HCT116 (cell line): ENCODE data around the gene ZMYND10. TPM values are rescaled to one million over a fixed set of nuclear protein-coding genes. Genes with fewer than 3 reads are reported as not detected.

Experiments used
- ATAC-seq: fragments of 200-7000 bp; cut with Tn5 transposase; 2 replicates; pipeline ENCODE4 v1.9.1; 2020; ENCODE audit warnings: mild to moderate bottlenecking, moderate library complexity
- BruUV-seq: library from RNA; stranded (reverse); fragments of 400-500 nt; replicated peaks from 2 replicates; lab custom pipeline; 2021; lab: Mats Ljungman, UMichigan
- CTCF ChIA-PET: fragments of 300-600 bp; sonication (Branson Sonifier 250); formaldehyde crosslinking; loops from one replicate; lab custom pipeline; 2021; ENCODE audit warnings: antibody characterized with exemption; lab: Charles Lee
- POLR2A ChIA-PET: fragments of 300-600, 350-600 bp; sonication (Branson Sonifier 250); formaldehyde crosslinking; loops from one replicate; lab custom pipeline; 2021; ENCODE audit warnings: antibody characterized with exemption; lab: Charles Lee
- RAD21 ChIA-PET, 2 experiments: fragments of 300-600 bp; sonication (Branson Sonifier 250); formaldehyde crosslinking; loops; one replicate each; lab custom pipeline; 2023; ENCODE audit warnings: low total read pairs in 2 of 2; ENCODE audit not compliant: uncharacterized antibody in 2 of 2, unreplicated experiment in 2 of 2, low non-redundant PET in 1 of 2; lab: Charles Lee
- DNase-seq: peaks from one replicate; pipeline ENCODE4 v3.0.0-alpha.2; 2010; ENCODE audit warnings: low read depth, low spot score
- H2AFZ ChIP-seq: fragments of 200-600 bp; shearing (Covaris generic), sonication (generic); 2 replicates; pipeline ENCODE4 v1.6.1; 2017; ENCODE audit warnings: low read depth, mixed run types, mixed read lengths, antibody characterized with exemption, low read length; ENCODE audit not compliant: poor library complexity, severe bottlenecking
- H3K27ac ChIP-seq: 2 replicates; pipeline ENCODE4 v1.5.1; 2012; ENCODE audit warnings: low read depth, low read length
- H3K27me3 ChIP-seq: fragments of 200-600 bp; sonication (generic); 2 replicates; pipeline ENCODE4 v1.6.1; 2016; ENCODE audit warnings: mixed run types, low read length, mixed read lengths; ENCODE audit not compliant: insufficient read depth
- H3K36me3 ChIP-seq, 2 experiments: fragments of 200-500 bp in 1 of 2; fragments of 200-600 bp in 1 of 2; sonication (Bioruptor generic) in 1 of 2; sonication (generic) in 1 of 2; 2 replicates each; pipeline versions ENCODE4 v1.5.1 to v1.6.1; 2014 to 2016; ENCODE audit warnings: low read length in 2 of 2, inconsistent platforms in 1 of 2, mixed read lengths in 1 of 2, mixed run types in 1 of 2; ENCODE audit not compliant: insufficient read depth in 2 of 2, control insufficient read depth in 1 of 2
- H3K4me1 ChIP-seq, 2 experiments: fragments of 200-600 bp in 1 of 2; sonication (generic) in 1 of 2; 2 replicates each; pipeline versions ENCODE4 v1.5.1 to v1.6.1; 2012 to 2017; ENCODE audit warnings: low read length in 2 of 2, inconsistent platforms in 1 of 2, mild to moderate bottlenecking in 1 of 2, mixed read lengths in 1 of 2, mixed run types in 1 of 2, moderate library complexity in 1 of 2; ENCODE audit not compliant: insufficient read depth in 2 of 2, control insufficient read depth in 1 of 2
- H3K4me2 ChIP-seq: fragments of 200-600 bp; sonication (generic); 2 replicates; pipeline ENCODE4 v1.6.1; 2017; ENCODE audit warnings: mixed run types, low read length, mixed read lengths
- H3K4me3 ChIP-seq, 2 experiments: fragments of 200-600 bp in 1 of 2; sonication (generic) in 1 of 2; replicated peaks in 1 of 2; 2 replicates each; pipeline ENCODE4 v1.5.1; 2011 to 2016; ENCODE audit warnings: low read length in 2 of 2, control low read depth in 1 of 2, low read depth in 1 of 2, mild to moderate bottlenecking in 1 of 2, mixed read lengths in 1 of 2, mixed run types in 1 of 2
- H3K79me2 ChIP-seq: fragments of 200-600 bp; sonication (generic); 2 replicates; pipeline ENCODE4 v1.6.1; 2017; ENCODE audit warnings: mild to moderate bottlenecking, mixed run types, low read length, moderate library complexity, mixed read lengths; ENCODE audit not compliant: insufficient read depth
- H3K9ac ChIP-seq: fragments of 200-600 bp; sonication (generic); 2 replicates; pipeline ENCODE4 v1.6.1; 2016; ENCODE audit warnings: low read length, mixed read lengths
- H3K9me2 ChIP-seq: fragments of 200-600 bp; sonication (generic), shearing (Covaris generic); 2 replicates; pipeline ENCODE4 v1.6.1; 2017; ENCODE audit warnings: mixed run types, mild to moderate bottlenecking, moderate library complexity; ENCODE audit not compliant: insufficient read depth
- H3K9me3 ChIP-seq, 2 experiments: fragments of 200-500 bp in 1 of 2; fragments of 200-600 bp in 1 of 2; sonication (Bioruptor generic) in 1 of 2; sonication (generic) in 1 of 2; 2 replicates each; pipeline ENCODE4 v1.6.1; 2014 to 2017; ENCODE audit warnings: low read length in 2 of 2, mixed read lengths in 2 of 2, inconsistent platforms in 1 of 2, low read depth in 1 of 2, mild to moderate bottlenecking in 1 of 2, mixed run types in 1 of 2, moderate library complexity in 1 of 2; ENCODE audit not compliant: control insufficient read depth in 1 of 2, insufficient read depth in 1 of 2
- H4K20me1 ChIP-seq: fragments of 200-600 bp; sonication (generic), shearing (Covaris generic); 2 replicates; pipeline ENCODE4 v1.6.1; 2017; ENCODE audit warnings: mixed run types, mild to moderate bottlenecking, moderate library complexity; ENCODE audit not compliant: insufficient read depth
- CBX3 ChIP-seq: IDR thresholded peaks from 2 replicates; pipeline ENCODE4 v1.6.1; 2012; ENCODE audit warnings: low read depth
- CEBPB ChIP-seq: IDR thresholded peaks from 2 replicates; pipeline ENCODE4 v1.6.1; 2012; ENCODE audit warnings: low read depth
- EGR1 ChIP-seq: IDR thresholded peaks from 2 replicates; pipeline ENCODE4 v1.6.1; 2012; ENCODE audit warnings: low read depth
- ELF1 ChIP-seq: IDR thresholded peaks from 2 replicates; pipeline ENCODE4 v1.6.1; 2012; ENCODE audit warnings: low read depth, borderline replicate concordance
- EZH2 ChIP-seq: fragments of 200-600 bp; sonication (generic); IDR thresholded peaks from 2 replicates; pipeline ENCODE4 v1.6.1; 2017; ENCODE audit warnings: antibody characterized with exemption, mixed run types
- EZH2phosphoT487 ChIP-seq: fragments of 200-600 bp; IDR thresholded peaks from 2 replicates; pipeline ENCODE4 v1.6.1; 2018; ENCODE audit warnings: antibody characterized with exemption, borderline replicate concordance
- FOSL1 ChIP-seq: IDR thresholded peaks from 2 replicates; pipeline ENCODE4 v1.6.1; 2012; ENCODE audit warnings: low read depth
- JUND ChIP-seq: IDR thresholded peaks from 2 replicates; pipeline ENCODE4 v1.6.1; 2012
- POLR2A ChIP-seq: IDR thresholded peaks from 2 replicates; pipeline ENCODE4 v1.7.0; 2011; ENCODE audit warnings: borderline replicate concordance; ENCODE audit not compliant: insufficient read depth, insufficient read length; ENCODE audit errors: extremely low read depth
- RAD21 ChIP-seq: IDR thresholded peaks from 2 replicates; pipeline ENCODE4 v1.6.1; 2012; ENCODE audit warnings: low read depth, mild to moderate bottlenecking
- SIN3A ChIP-seq: IDR thresholded peaks from 2 replicates; pipeline ENCODE4 v1.6.1; 2012; ENCODE audit warnings: low read depth
- SP1 ChIP-seq: IDR thresholded peaks from 2 replicates; pipeline ENCODE4 v1.6.1; 2012; ENCODE audit warnings: low read depth
- SRF ChIP-seq: IDR thresholded peaks from 2 replicates; pipeline ENCODE4 v1.6.1; 2012; ENCODE audit warnings: low read depth
- TCF7L2 ChIP-seq: IDR thresholded peaks from 2 replicates; pipeline ENCODE4 v1.7.0; 2011; ENCODE audit warnings: borderline replicate concordance, inconsistent platforms; ENCODE audit not compliant: insufficient read depth, insufficient read length; ENCODE audit errors: extremely low read depth
- ZFX ChIP-seq: fragments of 450-650 bp; IDR thresholded peaks from 2 replicates; pipeline ENCODE4 v1.6.1; 2017
- ZNF274 ChIP-seq: fragments of 200-500 bp; sonication (Bioruptor generic); IDR thresholded peaks from 2 replicates; pipeline ENCODE4 v1.6.1; 2014; ENCODE audit warnings: mild to moderate bottlenecking, low read depth, low read length, inconsistent platforms
- intact Hi-C: fragments of 100-400 bp; cut with micrococcal nuclease; formaldehyde crosslinking; loops from 2 replicates; pipeline ENCODE4 v1.10.0; 2022
- total RNA-seq: library from RNA; stranded (reverse); gene quantifications from one replicate; pipeline ENCODE4 v1.2.1, GENCODE V29; 2021; ENCODE audit not compliant: unreplicated experiment
- TF ChIP-seq, protein P1 (sequence below): IDR thresholded peaks from 2 replicates; pipeline ENCODE4 v1.6.1; 2012
- TF ChIP-seq, protein P2 (sequence below): IDR thresholded peaks from 2 replicates; pipeline ENCODE4 v1.6.1; 2011; ENCODE audit warnings: mild to moderate bottlenecking, low read length, moderate library complexity; ENCODE audit not compliant: insufficient replicate concordance; ENCODE audit errors: extremely low read depth
- TF ChIP-seq, protein P3 (sequence below), 3 experiments: fragments of 200-600 bp in 1 of 3; sonication (generic) in 1 of 3; IDR thresholded peaks in 2 of 3; conservative IDR thresholded peaks in 1 of 3; 2 replicates each; pipeline ENCODE4 v1.5.1; 2012 to 2017; ENCODE audit warnings: low read depth in 2 of 3, low read length in 2 of 3, antibody characterized with exemption in 1 of 3, borderline replicate concordance in 1 of 3, control low read depth in 1 of 3, mild to moderate bottlenecking in 1 of 3, mixed read lengths in 1 of 3, mixed run types in 1 of 3, moderate library complexity in 1 of 3; ENCODE audit not compliant: insufficient read depth in 1 of 3
- TF ChIP-seq, protein P4 (sequence below): IDR thresholded peaks from 2 replicates; pipeline ENCODE4 v1.6.1; 2012; ENCODE audit warnings: low read depth

Gene ZMYND10
- total RNA-seq, 1 experiment from 2014 or later = 3.3 TPM

DNA sequence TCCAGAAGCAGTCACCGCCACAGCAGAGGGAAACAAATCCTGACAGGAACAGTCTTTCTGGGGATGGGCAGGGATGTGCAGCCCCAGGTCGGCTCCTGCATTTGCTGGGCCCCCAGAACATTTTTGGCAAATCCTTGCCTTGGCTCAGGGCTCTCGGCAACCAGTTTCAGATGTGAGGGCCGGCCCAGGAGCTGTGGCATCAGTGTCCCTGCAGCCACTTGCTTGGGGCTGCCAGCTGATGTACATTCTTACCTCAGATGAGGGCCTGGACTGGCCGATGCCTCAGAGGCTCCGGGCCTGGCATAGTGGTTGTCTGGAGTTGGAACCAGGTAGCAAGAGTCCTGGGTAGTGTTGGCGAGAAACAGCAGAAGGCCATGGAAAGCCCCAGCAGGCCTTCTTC lies 9.3 kb upstream of the ZMYND10 start:
- ChIA-PET CTCF (no interaction called here), POLR2A (no interaction called here), RAD21 (no interaction called here)
- ATAC-seq = no peak
- H3K79me2 ChIP-seq = peaks cover 61% of the 10 kb centered on the region
- peaks cover 12 to 51% of the 10 kb centered on the region in 2 experiments; a peak in 3 of 4 replicates for H3K4me1 ChIP-seq
- peaks cover 14 to 31% of the 10 kb centered on the region in 2 experiments; a peak in 3 of 4 replicates for H3K36me3 ChIP-seq
- no peak overlapping the region for H3K4me2 ChIP-seq
- no peak overlapping the region for H2AFZ ChIP-seq
- no peak overlapping the region for H3K9ac ChIP-seq
- H3K27me3 ChIP-seq = no peaks in the 10 kb centered on the region
- H4K20me1 ChIP-seq = no peaks in the 10 kb centered on the region
- DNase-seq = no peak
- H3K9me2 ChIP-seq = no peaks in the 10 kb centered on the region
- no peaks in the 10 kb centered on the region for H3K9me3 ChIP-seq
- no peak overlapping the region for H3K4me3 ChIP-seq
- no TSS peak for BruUV-seq
- no peak for TF ChIP-seq RAD21
- no peak for TF ChIP-seq POLR2A
- TF ChIP-seq, protein P1, sequence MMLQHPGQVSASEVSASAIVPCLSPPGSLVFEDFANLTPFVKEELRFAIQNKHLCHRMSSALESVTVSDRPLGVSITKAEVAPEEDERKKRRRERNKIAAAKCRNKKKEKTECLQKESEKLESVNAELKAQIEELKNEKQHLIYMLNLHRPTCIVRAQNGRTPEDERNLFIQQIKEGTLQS = no peak
- TF ChIP-seq ZNF274 = no peak
- no peak for TF ChIP-seq EZH2phosphoT487
- no peak for TF ChIP-seq ZFX
- no peak for TF ChIP-seq SIN3A
- TF ChIP-seq CEBPB = no peak
- no peak for TF ChIP-seq SP1
- TF ChIP-seq, protein P2, sequence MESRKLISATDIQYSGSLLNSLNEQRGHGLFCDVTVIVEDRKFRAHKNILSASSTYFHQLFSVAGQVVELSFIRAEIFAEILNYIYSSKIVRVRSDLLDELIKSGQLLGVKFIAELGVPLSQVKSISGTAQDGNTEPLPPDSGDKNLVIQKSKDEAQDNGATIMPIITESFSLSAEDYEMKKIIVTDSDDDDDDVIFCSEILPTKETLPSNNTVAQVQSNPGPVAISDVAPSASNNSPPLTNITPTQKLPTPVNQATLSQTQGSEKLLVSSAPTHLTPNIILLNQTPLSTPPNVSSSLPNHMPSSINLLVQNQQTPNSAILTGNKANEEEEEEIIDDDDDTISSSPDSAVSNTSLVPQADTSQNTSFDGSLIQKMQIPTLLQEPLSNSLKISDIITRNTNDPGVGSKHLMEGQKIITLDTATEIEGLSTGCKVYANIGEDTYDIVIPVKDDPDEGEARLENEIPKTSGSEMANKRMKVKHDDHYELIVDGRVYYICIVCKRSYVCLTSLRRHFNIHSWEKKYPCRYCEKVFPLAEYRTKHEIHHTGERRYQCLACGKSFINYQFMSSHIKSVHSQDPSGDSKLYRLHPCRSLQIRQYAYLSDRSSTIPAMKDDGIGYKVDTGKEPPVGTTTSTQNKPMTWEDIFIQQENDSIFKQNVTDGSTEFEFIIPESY = no peak
- TF ChIP-seq EZH2 = no peak
- TF ChIP-seq, protein P3, sequence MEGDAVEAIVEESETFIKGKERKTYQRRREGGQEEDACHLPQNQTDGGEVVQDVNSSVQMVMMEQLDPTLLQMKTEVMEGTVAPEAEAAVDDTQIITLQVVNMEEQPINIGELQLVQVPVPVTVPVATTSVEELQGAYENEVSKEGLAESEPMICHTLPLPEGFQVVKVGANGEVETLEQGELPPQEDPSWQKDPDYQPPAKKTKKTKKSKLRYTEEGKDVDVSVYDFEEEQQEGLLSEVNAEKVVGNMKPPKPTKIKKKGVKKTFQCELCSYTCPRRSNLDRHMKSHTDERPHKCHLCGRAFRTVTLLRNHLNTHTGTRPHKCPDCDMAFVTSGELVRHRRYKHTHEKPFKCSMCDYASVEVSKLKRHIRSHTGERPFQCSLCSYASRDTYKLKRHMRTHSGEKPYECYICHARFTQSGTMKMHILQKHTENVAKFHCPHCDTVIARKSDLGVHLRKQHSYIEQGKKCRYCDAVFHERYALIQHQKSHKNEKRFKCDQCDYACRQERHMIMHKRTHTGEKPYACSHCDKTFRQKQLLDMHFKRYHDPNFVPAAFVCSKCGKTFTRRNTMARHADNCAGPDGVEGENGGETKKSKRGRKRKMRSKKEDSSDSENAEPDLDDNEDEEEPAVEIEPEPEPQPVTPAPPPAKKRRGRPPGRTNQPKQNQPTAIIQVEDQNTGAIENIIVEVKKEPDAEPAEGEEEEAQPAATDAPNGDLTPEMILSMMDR (IDR thresholded peaks at IDR 0.05 in 2 of 3, conservative IDR thresholded peaks at IDR 0.05 in 1 of 3; ENCODE audit: borderline replicate concordance in 1 of 3, insufficient read depth in 1 of 3, low read depth in 2 of 3, low read length in 2 of 3) = no peak
- no peak for TF ChIP-seq SRF
- no peak for TF ChIP-seq TCF7L2
- TF ChIP-seq FOSL1 = no peak
- TF ChIP-seq JUND = no peak
- no peak for TF ChIP-seq EGR1
- TF ChIP-seq, protein P4, sequence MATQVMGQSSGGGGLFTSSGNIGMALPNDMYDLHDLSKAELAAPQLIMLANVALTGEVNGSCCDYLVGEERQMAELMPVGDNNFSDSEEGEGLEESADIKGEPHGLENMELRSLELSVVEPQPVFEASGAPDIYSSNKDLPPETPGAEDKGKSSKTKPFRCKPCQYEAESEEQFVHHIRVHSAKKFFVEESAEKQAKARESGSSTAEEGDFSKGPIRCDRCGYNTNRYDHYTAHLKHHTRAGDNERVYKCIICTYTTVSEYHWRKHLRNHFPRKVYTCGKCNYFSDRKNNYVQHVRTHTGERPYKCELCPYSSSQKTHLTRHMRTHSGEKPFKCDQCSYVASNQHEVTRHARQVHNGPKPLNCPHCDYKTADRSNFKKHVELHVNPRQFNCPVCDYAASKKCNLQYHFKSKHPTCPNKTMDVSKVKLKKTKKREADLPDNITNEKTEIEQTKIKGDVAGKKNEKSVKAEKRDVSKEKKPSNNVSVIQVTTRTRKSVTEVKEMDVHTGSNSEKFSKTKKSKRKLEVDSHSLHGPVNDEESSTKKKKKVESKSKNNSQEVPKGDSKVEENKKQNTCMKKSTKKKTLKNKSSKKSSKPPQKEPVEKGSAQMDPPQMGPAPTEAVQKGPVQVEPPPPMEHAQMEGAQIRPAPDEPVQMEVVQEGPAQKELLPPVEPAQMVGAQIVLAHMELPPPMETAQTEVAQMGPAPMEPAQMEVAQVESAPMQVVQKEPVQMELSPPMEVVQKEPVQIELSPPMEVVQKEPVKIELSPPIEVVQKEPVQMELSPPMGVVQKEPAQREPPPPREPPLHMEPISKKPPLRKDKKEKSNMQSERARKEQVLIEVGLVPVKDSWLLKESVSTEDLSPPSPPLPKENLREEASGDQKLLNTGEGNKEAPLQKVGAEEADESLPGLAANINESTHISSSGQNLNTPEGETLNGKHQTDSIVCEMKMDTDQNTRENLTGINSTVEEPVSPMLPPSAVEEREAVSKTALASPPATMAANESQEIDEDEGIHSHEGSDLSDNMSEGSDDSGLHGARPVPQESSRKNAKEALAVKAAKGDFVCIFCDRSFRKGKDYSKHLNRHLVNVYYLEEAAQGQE = no peak
- TF ChIP-seq ELF1 = no peak
- no peak for TF ChIP-seq CBX3
- H3K27ac ChIP-seq = no peak overlapping the region
- intact Hi-C loops = loop anchor here (10.0 kb wide), 1 partner anchor 1030 kb away; the partner anchor contains the start of gene MANF
